GM10248 (cell line): Measurements from ENCODE around the gene S1PR4.
"Not testable (repeated sequence)": the region's sequence is repeated elsewhere in the genome, so short reads cannot be mapped to it uniquely, and the experiment has no call there.

ENCODE experiments used
- CTCF ChIA-PET: fragments of 300-600 bp; sonication (Branson Sonifier 250); formaldehyde crosslinking; extraction: SDS; loops from one replicate; lab custom pipeline; 2021; ENCODE audit warnings: antibody characterized with exemption; lab: Yijun Ruan, JAX
- POLR2A ChIA-PET: fragments of 350-650 bp; sonication (Branson Sonifier 250); formaldehyde crosslinking; extraction: SDS; loops from one replicate; lab custom pipeline; 2020; ENCODE audit warnings: antibody characterized with exemption; lab: Yijun Ruan, JAX
- DNase-seq: peaks from one replicate; pipeline ENCODE4 v3.0.0; 2012; ENCODE audit errors: extremely low spot score
- TF ChIP-seq, protein P1 (sequence below): IDR thresholded peaks from 2 replicates; pipeline ENCODE4 v1.5.1; 2012; ENCODE audit warnings: mild to moderate bottlenecking, low read depth; ENCODE audit errors: extremely low read depth, missing control alignments, control extremely low read depth

Gene S1PR4

GRCh38 chr19:3149526-3150505 is 28.8 kb upstream of the S1PR4 start:
- DNase-seq: no peak
- CTCF ChIA-PET: interaction anchor here (1.0 to 1.3 kb wide), 3 partner anchors 14 to 27 kb away, joined by 3 to 8 read pairs (median 4); no protein-coding TSS in a partner anchor
- TF ChIP-seq, protein P1, sequence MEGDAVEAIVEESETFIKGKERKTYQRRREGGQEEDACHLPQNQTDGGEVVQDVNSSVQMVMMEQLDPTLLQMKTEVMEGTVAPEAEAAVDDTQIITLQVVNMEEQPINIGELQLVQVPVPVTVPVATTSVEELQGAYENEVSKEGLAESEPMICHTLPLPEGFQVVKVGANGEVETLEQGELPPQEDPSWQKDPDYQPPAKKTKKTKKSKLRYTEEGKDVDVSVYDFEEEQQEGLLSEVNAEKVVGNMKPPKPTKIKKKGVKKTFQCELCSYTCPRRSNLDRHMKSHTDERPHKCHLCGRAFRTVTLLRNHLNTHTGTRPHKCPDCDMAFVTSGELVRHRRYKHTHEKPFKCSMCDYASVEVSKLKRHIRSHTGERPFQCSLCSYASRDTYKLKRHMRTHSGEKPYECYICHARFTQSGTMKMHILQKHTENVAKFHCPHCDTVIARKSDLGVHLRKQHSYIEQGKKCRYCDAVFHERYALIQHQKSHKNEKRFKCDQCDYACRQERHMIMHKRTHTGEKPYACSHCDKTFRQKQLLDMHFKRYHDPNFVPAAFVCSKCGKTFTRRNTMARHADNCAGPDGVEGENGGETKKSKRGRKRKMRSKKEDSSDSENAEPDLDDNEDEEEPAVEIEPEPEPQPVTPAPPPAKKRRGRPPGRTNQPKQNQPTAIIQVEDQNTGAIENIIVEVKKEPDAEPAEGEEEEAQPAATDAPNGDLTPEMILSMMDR: no peak
- POLR2A ChIA-PET: interaction anchor here (0.9 kb wide), 1 partner anchor 11 kb away, joined by 3 read pairs; no protein-coding TSS in a partner anchor

DNA sequence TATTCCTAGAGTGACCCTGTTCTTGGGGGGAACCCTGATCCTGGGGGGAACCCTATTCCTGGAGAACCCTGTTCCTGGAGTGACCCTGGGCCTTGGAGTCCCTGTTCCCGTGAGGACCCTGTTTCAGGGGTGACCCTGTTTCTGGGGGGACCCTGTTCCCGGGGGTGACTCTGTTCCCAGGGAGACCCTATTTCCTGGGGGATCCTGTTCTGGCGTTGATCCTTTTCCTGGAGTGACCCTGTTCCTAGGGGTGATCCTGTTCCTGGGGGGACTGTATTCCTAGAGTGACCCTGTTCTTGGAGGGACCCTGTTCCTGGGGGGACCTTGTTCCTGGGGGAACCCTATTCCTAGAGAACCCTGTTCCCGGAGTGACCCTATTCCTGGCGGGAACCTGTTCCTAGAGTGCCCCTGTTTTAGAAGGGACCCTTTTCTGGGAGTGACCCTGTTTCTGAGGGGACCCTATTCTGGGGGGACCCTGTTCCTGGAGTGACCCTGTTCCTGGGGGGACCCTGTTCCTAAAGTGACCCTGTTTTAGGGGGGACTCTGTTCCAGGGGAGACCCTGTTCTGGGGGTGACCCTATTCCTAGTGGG is 27.7 kb upstream of the S1PR4 start:
- no peak for DNase-seq
- TF ChIP-seq, protein P1: no peak
- POLR2A ChIA-PET: no interaction called here
- CTCF ChIA-PET: interaction anchor here (0.7 to 2.3 kb wide), 5 partner anchors 11 to 47 kb away, joined by 3 to 8 read pairs (median 6); no protein-coding TSS in a partner anchor

DNA sequence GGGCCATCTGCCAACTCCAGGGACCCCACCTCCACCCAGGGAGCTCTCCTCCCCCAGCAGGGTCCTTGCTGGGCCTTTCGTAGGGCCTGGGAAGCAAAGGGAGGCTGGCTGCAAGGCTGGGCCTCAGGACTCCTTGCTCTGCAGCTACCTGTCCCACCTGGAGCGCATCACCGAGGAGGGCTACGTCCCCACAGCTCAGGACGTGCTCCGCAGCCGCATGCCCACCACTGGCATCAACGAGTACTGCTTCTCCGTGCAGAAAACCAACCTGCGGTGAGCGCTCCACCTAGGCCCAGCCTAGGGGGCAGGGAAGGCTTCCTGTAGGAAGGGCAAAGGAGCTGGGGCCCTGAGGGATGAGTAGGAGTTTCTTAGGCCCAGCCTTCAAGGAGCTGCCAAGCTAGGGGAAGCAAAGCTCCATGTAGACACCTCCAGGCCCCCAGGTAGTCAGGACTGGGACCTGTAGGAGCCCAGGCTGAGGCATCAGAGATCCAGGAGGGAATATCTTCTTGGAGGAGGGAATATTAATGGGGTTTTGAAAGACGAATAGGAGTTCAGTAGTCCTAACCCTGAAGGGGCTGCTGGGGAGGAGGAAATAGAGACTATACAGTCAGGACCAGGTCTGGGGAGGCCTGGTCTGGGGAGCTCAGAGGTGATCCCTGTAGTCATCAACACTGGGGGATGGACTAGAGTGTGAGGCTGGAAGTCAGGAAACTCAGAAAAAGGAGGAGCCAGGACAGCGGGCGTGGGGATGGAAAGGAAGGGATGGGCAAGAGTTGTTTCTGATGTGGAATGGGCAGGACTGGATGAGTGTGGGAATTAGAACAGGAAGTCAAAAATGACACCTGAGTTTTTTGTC is 26.8 kb upstream of the S1PR4 start:
- CTCF ChIA-PET: interaction anchor here (0.7 to 2.3 kb wide), 8 partner anchors 9 to 48 kb away, joined by 3 to 8 read pairs (median 3); no protein-coding TSS in a partner anchor
- DNase-seq: no peak
- TF ChIP-seq, protein P1: no peak
- POLR2A ChIA-PET: no interaction called here

- TF ChIP-seq, protein P1: no peak
- ChIA-PET CTCF (interaction anchor here (0.9 to 2.3 kb wide), 8 partner anchors 9 to 202 kb away, joined by 3 to 8 read pairs (median 3); no protein-coding TSS in a partner anchor), POLR2A (interaction anchor here (0.6 kb wide), 1 partner anchor 175 kb away, joined by 3 read pairs; no protein-coding TSS in a partner anchor)
- no peak for DNase-seq
Measured at GRCh38 chr19:3152419-3152780, 26.2 kb upstream of the S1PR4 start.

- CTCF ChIA-PET: interaction anchor here (1.0 to 2.3 kb wide), 5 partner anchors 8 to 203 kb away, joined by 3 to 8 read pairs (median 3); no protein-coding TSS in a partner anchor
- POLR2A ChIA-PET: no interaction called here
- no peak for DNase-seq
- TF ChIP-seq, protein P1: no peak
Measured at GRCh38 chr19:3153286-3154230, 25.0 kb upstream of the S1PR4 start.

GRCh38 chr19:3154447-3154846 is 24.1 kb upstream of the S1PR4 start:
- CTCF ChIA-PET, POLR2A ChIA-PET: not testable (repeated sequence)

More at GRCh38 chr19:3154447-3154846, 24.1 kb upstream of the S1PR4 start:
- DNase-seq: not testable (repeated sequence)
